ENCODE data around the gene CNNM4.

CNNM4 gene

DNA sequence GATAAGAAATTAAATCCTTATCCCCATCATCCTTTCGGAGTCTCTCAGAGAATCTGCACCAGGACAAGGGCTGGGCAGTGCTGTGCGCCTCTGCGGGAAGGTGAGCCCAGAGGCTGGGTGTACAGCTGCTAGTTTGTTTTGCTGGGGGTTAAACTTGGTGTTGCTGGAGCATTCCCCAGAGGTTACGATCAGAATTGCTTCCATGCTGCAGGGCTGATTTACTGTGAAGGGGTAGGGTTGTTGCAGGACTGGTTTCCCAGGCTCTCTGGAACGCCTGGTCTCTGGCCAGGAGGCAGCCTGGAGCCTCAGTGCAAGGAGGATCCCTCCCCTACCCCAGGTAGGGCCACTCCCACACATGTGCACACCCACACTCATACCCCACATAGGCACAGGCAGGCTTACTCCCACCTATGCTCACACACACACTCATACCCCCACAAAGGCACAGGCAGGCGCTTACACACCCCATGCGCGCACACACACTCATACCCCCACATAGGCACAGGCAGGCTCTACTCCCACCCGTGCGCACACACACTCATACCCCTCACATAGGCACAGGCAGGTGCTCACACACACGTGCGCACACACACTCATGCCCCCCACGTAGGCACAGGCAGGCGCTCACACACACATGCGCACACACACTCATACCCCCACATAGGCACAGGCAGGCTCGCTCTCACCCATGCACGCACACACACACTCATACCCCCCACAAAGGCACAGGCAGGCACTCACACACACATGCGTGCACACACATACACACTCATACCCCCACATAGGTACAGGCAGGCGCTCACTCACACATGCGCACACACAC, 11.3 kb downstream of the CNNM4 start:
- H3K9ac ChIP-seq (ENCODE audit: low read depth, low read length), result no peak overlapping the region
- H3K9me3 ChIP-seq (ENCODE audit: control insufficient read depth, insufficient read depth, low read length), result no peaks in the 10 kb centered on the region

DNA sequence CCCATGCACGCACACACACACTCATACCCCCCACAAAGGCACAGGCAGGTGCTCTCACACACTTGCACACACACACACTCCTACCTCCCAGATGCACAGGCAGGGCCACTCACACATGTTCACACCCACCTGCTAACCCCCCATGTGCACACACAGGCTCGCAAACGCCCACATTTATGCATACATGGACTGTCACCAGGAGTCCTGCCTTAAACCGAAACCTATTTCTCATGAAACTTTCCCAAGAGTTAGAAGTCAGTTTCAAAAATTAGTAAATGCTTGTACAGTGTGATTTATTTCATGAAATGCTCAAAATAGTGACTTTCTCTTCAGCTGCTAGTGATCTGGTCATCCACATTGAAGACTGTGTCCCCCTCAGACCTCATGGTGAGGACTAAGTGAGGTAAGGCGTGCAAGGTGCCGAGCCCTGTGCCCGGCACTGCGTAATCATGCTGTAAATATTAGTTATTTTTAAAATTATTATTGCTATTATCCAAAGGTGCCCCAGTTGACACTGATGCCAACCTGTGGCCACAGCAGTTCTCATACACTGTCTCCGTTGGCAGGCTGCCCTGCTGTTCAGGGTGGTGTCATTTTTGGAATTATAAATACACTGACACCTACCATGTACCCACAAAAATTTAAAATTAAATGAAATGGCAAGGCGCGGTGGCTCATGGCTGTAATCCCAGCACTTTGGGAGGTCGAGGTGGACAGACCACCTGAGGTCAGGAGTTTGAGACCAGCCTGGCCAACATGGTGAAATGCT, 12.4 kb downstream of the CNNM4 start:
- H3K9me3 ChIP-seq (ENCODE audit: control insufficient read depth, insufficient read depth, low read length), result no peaks in the 10 kb centered on the region
- no peak overlapping the region for H3K27ac ChIP-seq (ENCODE audit: low read depth, low read length)
- H3K4me1 ChIP-seq (ENCODE audit: control insufficient read depth, insufficient read depth, low read length), result no peaks in the 10 kb centered on the region
- no peak overlapping the region for H3K4me3 ChIP-seq (ENCODE audit: low read depth, low read length)
- H3K36me3 ChIP-seq (ENCODE audit: control insufficient read depth, insufficient read depth, low read length), result no peaks in the 10 kb centered on the region
- H3K27me3 ChIP-seq (ENCODE audit: control insufficient read depth, insufficient read depth, low read length), result no peaks in the 10 kb centered on the region
- no peak overlapping the region for H3K9ac ChIP-seq (ENCODE audit: low read depth, low read length)

More for the DNA sequence above, 11.3 kb downstream of the CNNM4 start:
- no peaks in the 10 kb centered on the region for H3K27me3 ChIP-seq (ENCODE audit: control insufficient read depth, insufficient read depth, low read length)
- H3K4me3 ChIP-seq (ENCODE audit: low read depth, low read length), result no peak overlapping the region
- no peaks in the 10 kb centered on the region for H3K36me3 ChIP-seq (ENCODE audit: control insufficient read depth, insufficient read depth, low read length)
- no peak overlapping the region for H3K27ac ChIP-seq (ENCODE audit: low read depth, low read length)
- no peaks in the 10 kb centered on the region for H3K4me1 ChIP-seq (ENCODE audit: control insufficient read depth, insufficient read depth, low read length)

DNA sequence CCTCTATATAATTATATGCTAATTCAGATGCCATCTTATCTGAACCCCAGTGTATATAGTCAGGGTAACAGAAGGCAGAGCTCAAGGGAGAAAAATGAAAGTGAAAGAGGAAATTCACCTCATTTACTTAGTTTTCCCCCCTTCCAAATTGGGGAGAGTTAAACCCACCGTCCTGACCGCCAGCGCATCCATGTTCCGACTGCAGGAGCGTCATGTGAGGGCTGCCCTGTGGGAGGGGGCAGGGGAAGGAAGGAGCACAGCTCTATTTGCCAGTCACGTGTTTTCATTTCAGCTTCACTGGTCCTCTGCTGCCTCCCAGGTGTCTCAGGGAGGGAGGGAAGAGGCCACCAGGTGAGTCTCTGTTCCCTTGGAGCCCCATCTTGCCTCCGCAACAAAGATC, 13.2 kb downstream of the CNNM4 start:
- no peak overlapping the region for H3K9ac ChIP-seq (ENCODE audit: low read depth, low read length)

DNA sequence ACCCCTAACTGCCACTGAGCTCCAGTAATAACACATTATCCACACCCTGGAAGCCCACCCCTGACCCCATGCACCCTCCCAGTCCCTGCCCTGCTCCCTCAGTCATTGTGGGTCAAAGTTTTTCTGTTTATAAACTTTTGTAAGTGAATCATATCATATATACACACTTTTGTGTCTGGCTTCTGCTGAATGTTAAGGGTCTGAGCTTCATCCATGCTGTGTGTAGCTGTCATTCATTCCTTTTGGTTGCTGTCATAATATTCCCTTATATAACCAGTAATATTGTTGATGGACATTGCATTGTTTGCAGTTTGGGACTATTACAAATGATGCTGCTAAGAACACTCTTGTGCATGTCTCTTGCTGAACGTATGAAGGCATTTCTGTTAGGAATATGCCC, 14.5 kb downstream of the CNNM4 start:
- H3K4me3 ChIP-seq (ENCODE audit: low read depth, low read length), result no peak overlapping the region
- H3K4me1 ChIP-seq (ENCODE audit: control insufficient read depth, insufficient read depth, low read length), result no peaks in the 10 kb centered on the region
- no peaks in the 10 kb centered on the region for H3K36me3 ChIP-seq (ENCODE audit: control insufficient read depth, insufficient read depth, low read length)
- H3K9me3 ChIP-seq (ENCODE audit: control insufficient read depth, insufficient read depth, low read length), result no peaks in the 10 kb centered on the region
- no peak overlapping the region for H3K27ac ChIP-seq (ENCODE audit: low read depth, low read length)
- no peak overlapping the region for H3K9ac ChIP-seq (ENCODE audit: low read depth, low read length)
- no peaks in the 10 kb centered on the region for H3K27me3 ChIP-seq (ENCODE audit: control insufficient read depth, insufficient read depth, low read length)

More for the DNA sequence above, 13.2 kb downstream of the CNNM4 start:
- H3K9me3 ChIP-seq (ENCODE audit: control insufficient read depth, insufficient read depth, low read length), result no peaks in the 10 kb centered on the region
- no peak overlapping the region for H3K4me3 ChIP-seq (ENCODE audit: low read depth, low read length)
- no peaks in the 10 kb centered on the region for H3K36me3 ChIP-seq (ENCODE audit: control insufficient read depth, insufficient read depth, low read length)
- no peak overlapping the region for H3K27ac ChIP-seq (ENCODE audit: low read depth, low read length)
- H3K4me1 ChIP-seq (ENCODE audit: control insufficient read depth, insufficient read depth, low read length), result no peaks in the 10 kb centered on the region
- no peaks in the 10 kb centered on the region for H3K27me3 ChIP-seq (ENCODE audit: control insufficient read depth, insufficient read depth, low read length)

DNA sequence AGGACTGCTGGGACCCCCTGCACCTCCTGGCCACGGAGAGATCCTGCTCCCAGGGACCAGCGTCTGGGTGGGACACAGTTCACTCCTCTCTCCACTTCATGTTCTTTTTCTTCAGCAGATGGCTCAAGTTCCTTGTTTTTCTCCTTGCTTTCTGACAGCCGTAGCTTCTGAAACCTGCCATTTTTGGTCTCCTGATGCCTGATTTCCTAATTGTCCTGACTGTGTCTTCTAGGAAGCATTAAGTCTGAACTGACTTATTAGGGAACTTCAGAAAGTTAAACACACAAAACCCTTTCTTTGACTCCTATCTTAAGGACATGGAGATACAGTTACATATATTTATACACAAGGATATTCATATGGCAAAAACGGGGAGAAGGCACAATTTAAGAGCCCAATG, 22.7 kb downstream of the CNNM4 start:
- Histone ChIP-seq H3K4me3 (ENCODE audit: low read depth, low read length) (no peak overlapping the region), H3K4me1 (ENCODE audit: control insufficient read depth, insufficient read depth, low read length) (no peaks in the 10 kb centered on the region), H3K27ac (ENCODE audit: low read depth, low read length) (no peak overlapping the region), H3K27me3 (ENCODE audit: control insufficient read depth, insufficient read depth, low read length) (no peaks in the 10 kb centered on the region), H3K9ac (ENCODE audit: low read depth, low read length) (no peak overlapping the region), H3K9me3 (ENCODE audit: control insufficient read depth, insufficient read depth, low read length) (no peaks in the 10 kb centered on the region), H3K36me3 (ENCODE audit: control insufficient read depth, insufficient read depth, low read length) (no peaks in the 10 kb centered on the region)

DNA sequence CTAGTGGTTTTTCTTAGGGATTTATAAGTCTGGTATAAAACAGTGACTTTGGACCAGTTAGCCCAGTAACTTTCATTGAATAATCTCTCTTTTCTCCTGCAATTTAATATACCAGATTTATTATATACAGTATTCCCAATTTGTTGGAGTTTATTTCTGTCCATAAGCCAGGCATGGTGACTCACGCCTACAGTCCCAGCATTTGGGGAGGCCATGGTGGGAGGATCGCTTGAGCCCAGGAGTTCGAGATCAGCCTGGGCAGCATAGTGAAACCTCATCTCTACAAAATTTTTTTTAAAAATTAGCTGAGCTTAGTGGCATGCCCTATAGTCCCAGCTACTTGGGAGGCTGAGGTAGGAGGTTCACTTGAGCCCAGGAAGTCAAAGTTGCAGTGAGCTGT, 26.7 kb downstream of the CNNM4 start:
- no peak overlapping the region for H3K9ac ChIP-seq (ENCODE audit: low read depth, low read length)
- no peaks in the 10 kb centered on the region for H3K36me3 ChIP-seq (ENCODE audit: control insufficient read depth, insufficient read depth, low read length)
- H3K4me3 ChIP-seq (ENCODE audit: low read depth, low read length), result no peak overlapping the region
- H3K27me3 ChIP-seq (ENCODE audit: control insufficient read depth, insufficient read depth, low read length), result no peaks in the 10 kb centered on the region
- H3K9me3 ChIP-seq (ENCODE audit: control insufficient read depth, insufficient read depth, low read length), result no peaks in the 10 kb centered on the region
- no peaks in the 10 kb centered on the region for H3K4me1 ChIP-seq (ENCODE audit: control insufficient read depth, insufficient read depth, low read length)
- H3K27ac ChIP-seq (ENCODE audit: low read depth, low read length), result no peak overlapping the region

DNA sequence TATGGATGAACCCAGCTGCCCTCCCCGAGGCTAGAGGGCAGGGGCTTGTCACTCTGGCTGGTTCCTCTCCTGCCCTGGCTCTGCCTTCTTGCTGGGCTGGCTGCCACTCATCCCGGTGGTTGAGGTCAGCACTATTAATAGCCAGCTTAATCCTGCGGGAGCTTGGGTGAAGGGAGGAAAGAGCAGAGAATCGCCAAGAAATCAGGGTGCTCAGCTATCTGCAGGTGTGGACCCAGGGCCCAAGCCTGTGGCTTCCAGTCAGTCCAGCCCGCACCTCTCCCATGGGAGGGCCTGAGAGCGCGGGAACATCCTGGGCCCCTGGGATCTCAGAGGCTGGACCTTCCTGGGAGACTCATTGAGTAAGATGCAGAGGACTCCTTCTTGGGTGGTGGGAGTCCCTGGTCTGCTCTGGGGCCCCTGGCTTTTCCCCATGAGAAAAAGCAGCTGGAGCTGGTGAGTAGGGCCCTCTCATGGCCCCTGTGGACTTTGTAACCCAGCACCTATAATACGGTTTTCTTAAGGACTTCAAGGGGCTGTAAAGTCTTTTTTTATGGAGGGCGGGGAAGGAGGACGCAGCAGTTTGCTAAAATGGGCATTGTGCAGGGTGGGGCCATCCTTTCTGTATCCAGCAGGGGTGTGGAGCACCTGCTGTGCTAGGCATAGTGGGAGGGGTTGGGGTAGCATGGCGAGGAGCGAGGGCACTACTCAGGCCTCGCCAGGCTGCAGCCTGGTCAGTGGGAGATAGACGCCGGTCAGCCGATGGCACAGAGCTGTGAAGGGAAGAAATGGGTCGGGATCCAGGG, 27.9 kb downstream of the CNNM4 start:
- Histone ChIP-seq H3K27me3 (ENCODE audit: control insufficient read depth, insufficient read depth, low read length) (no peaks in the 10 kb centered on the region), H3K36me3 (ENCODE audit: control insufficient read depth, insufficient read depth, low read length) (no peaks in the 10 kb centered on the region), H3K9me3 (ENCODE audit: control insufficient read depth, insufficient read depth, low read length) (no peaks in the 10 kb centered on the region), H3K27ac (ENCODE audit: low read depth, low read length) (no peak overlapping the region), H3K4me1 (ENCODE audit: control insufficient read depth, insufficient read depth, low read length) (no peaks in the 10 kb centered on the region), H3K4me3 (ENCODE audit: low read depth, low read length) (no peak overlapping the region), H3K9ac (ENCODE audit: low read depth, low read length) (no peak overlapping the region)

DNA sequence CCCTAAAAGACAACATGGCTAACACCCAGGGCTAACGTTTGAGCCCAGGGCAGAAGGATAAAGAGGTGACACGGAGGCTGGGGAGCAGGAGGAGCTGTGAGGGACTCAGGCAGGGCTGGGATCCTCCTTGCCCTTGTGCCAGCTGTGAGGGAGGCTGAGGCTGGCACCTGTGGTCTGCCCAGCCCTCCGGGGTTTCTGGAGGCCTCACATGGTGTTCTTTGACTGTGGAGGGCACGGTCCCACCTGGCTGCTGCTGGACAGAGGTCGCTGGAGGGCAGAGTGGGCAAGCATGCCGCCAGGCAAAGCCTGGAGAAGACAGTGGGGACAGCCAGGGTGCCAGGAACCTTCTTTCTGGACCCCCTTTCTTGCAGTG, 28.5 kb downstream of the CNNM4 start:
- no peaks in the 10 kb centered on the region for H3K9me3 ChIP-seq (ENCODE audit: control insufficient read depth, insufficient read depth, low read length)
- no peaks in the 10 kb centered on the region for H3K27me3 ChIP-seq (ENCODE audit: control insufficient read depth, insufficient read depth, low read length)
- no peak overlapping the region for H3K27ac ChIP-seq (ENCODE audit: low read depth, low read length)
- H3K36me3 ChIP-seq (ENCODE audit: control insufficient read depth, insufficient read depth, low read length), result no peaks in the 10 kb centered on the region
- H3K4me1 ChIP-seq (ENCODE audit: control insufficient read depth, insufficient read depth, low read length), result no peaks in the 10 kb centered on the region
- no peak overlapping the region for H3K4me3 ChIP-seq (ENCODE audit: low read depth, low read length)
- no peak overlapping the region for H3K9ac ChIP-seq (ENCODE audit: low read depth, low read length)

DNA sequence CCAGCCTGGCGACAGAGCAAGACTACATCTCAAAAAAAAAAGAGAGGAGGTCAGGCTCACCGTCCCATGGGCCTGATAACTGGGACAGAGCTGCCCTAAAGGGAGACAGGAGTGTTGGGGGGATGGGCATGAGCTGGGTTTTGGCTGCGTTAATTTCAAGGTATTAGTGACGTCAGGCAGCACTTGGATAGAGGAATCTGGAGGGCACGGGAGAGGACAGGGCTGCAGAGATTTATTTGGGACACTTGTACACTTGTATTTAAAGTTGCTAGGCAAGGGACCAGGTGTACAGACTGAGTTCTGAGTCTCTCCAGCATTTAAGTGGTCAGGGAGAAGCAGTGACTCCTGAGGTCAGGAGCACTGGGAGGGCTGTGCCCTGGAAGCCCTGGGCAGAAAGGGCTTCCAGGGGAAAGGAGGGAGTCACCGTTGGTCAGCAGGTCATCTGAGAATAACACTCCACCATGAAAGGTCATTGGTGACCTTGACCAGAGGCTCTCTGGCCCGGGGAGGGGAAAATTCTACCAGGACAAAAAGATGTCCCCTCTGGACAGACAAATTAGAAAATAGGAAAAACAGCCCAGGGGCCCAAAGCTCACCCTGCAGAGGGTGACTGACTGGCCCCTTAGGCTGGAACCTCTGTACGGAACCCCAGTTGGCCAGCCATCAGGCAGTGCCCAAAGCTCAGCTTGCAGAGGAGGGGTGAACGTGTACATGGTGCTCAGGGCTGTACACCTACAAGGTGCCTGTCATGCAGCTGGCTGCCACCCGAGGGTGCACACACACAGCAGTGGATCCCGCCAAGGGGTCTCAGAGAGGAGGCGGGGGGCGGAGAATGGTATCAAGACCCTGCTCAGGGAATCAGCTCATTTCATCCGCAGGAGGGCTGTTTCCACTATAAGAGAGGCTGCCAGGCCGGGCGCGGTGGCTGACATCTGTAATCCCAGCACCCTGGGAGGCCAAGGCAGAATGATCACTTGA, 32.4 kb downstream of the CNNM4 start:
- Histone ChIP-seq H3K36me3 (ENCODE audit: control insufficient read depth, insufficient read depth, low read length) (peaks cover 7% of the 10 kb centered on the region; the same call in 1 of the 2 replicates), H3K27me3 (ENCODE audit: control insufficient read depth, insufficient read depth, low read length) (no peaks in the 10 kb centered on the region), H3K4me3 (ENCODE audit: low read depth, low read length) (no peak overlapping the region), H3K9ac (ENCODE audit: low read depth, low read length) (no peak overlapping the region), H3K9me3 (ENCODE audit: control insufficient read depth, insufficient read depth, low read length) (no peaks in the 10 kb centered on the region), H3K4me1 (ENCODE audit: control insufficient read depth, insufficient read depth, low read length) (no peaks in the 10 kb centered on the region), H3K27ac (ENCODE audit: low read depth, low read length) (no peak overlapping the region)

DNA sequence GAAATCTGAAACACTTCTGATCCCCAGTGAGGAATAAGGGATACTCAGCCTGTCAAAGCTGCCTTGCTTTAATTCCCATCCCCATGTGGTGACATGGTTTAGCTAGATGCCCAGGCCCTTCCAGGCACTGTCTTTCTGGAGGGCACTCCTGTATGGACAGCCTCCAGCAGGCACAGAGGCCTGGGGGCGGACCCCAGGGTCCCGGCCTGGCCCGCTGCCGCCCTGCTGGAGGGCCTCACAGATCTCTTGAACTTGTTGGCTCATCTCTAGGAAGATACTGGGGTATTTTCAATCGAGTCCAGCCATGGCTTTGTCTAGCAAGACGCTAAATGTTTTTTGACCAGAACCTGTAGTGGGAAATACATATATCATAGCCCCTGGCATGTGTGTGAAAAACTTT, 34.4 kb downstream of the CNNM4 start:
- Histone ChIP-seq H3K9me3 (ENCODE audit: control insufficient read depth, insufficient read depth, low read length) (no peaks in the 10 kb centered on the region), H3K27ac (ENCODE audit: low read depth, low read length) (no peak overlapping the region)

More for the DNA sequence above, 34.4 kb downstream of the CNNM4 start:
- H3K36me3 ChIP-seq (ENCODE audit: control insufficient read depth, insufficient read depth, low read length), result peaks cover 13% of the 10 kb centered on the region
- H3K4me1 ChIP-seq (ENCODE audit: control insufficient read depth, insufficient read depth, low read length), result no peaks in the 10 kb centered on the region
- H3K27me3 ChIP-seq (ENCODE audit: control insufficient read depth, insufficient read depth, low read length), result no peaks in the 10 kb centered on the region
- no peak overlapping the region for H3K9ac ChIP-seq (ENCODE audit: low read depth, low read length)
- no peak overlapping the region for H3K4me3 ChIP-seq (ENCODE audit: low read depth, low read length)

Measured in HUES48 (cell line).